ENCODE results near the gene ZNF18.

ZNF18 gene, protein sequence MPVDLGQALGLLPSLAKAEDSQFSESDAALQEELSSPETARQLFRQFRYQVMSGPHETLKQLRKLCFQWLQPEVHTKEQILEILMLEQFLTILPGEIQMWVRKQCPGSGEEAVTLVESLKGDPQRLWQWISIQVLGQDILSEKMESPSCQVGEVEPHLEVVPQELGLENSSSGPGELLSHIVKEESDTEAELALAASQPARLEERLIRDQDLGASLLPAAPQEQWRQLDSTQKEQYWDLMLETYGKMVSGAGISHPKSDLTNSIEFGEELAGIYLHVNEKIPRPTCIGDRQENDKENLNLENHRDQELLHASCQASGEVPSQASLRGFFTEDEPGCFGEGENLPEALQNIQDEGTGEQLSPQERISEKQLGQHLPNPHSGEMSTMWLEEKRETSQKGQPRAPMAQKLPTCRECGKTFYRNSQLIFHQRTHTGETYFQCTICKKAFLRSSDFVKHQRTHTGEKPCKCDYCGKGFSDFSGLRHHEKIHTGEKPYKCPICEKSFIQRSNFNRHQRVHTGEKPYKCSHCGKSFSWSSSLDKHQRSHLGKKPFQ

DNA sequence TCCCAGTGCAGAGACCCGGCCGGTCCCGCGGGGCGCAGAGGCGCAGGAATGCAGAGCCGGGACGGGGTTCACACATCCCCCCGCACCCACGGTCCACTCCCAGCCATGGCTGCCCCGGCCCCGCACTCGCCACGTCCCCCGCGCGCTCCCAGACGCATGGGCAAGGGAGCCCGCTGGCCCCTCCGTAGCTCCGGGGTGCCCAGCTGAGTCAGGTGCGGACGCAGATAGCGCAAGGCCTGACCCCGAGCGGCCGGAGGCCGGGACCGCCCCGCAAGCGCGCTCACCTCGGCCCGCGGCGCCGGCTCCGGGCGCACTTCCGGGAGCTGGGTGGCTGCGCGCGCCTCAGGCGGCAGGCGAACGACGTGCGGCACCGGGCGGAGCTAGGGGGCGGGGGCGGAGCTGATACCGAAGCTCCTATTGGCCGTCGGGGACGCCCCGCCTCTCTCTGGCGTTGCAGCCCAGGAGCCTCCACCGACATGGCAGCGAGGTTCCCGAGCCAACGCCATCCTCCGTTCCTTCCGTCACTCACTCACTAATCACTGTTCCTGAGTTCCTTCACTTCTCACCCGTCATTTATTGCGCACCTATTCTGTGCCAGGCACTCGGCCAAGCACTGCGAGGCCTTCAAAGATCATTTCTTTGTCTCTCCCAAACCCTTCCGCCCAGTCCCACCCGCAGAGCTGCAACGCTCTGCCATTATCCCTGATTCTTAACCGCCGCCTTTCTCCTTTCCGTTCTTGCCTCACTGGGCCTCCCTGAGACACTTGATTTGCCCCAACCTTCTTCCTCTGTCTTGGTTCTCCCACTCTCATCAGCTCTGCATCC lies at the start of gene ZNF18:
TSS of gene ZNF18 (minus strand) at position 329 of the 825 bp plus-strand sequence. CDS start 4,646 bp downstream, outside the sequence.
- peak; percentile 93 to 95 for DNase-seq (ENCODE audit: low read depth in 2 of 2)

DNA sequence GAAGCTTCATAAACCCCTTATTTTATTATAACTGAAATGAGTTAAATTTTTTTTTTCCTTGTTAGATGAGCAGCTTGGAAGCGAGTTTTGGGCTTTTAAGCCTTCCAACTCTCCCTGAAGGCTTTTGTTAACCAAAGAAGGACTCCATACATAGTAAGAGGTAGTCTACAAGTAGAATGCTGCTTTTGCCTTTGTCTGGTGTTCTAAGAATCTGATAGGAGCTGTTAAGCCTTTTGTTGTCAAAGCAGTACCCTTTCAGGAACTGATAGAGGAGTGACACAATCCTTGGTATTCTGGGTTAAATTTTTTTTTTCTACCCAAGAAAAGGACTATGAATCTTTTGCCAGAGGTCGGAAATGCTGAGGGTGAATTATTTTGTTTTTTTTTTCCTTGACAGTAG lies 49.5 kb upstream of the ZNF18 start:
- DNase-seq (ENCODE audit: low read depth in 2 of 2) = no peak

DNA sequence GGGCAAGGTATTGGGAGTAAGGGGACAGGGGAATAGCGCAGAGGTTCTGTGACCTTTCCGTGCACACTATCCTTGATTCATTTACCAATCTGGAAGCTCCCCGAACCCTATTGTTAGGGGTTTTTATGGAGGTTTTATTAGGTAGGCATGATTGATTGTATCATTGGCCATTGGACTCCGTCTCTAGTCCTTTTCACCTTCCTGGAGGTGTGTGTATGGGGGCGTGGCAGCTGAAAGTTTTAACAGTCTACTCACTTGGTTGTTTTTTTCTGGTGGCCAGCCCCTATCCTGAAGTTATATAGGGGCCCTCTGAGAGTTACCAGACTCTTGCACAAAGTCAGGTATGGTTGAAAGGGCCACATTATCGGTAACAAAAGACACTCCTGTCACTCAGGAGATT lies 46.4 kb upstream of the ZNF18 start:
- DNase-seq (ENCODE audit: low read depth in 2 of 2) = no peak

DNA sequence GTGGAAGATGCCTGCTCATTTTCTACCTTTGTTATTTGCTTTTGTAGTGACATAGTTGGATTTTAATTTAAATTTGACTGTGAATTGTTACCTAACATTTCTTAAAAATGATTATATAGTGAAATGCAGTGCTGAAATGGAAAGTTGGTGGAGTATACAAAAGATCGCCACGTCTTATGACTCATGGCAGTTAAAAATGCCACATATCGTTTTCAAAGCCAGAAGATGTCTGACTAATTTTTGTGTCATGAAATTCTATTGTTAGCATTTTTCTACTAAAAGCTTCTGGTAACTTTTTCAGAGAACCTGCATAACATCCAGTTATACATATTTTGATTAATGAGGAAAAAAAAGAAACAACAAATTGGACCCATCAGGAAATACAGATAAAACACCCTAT lies 44.0 kb upstream of the ZNF18 start:
- DNase-seq (ENCODE audit: low read depth in 2 of 2) = no peak

DNA sequence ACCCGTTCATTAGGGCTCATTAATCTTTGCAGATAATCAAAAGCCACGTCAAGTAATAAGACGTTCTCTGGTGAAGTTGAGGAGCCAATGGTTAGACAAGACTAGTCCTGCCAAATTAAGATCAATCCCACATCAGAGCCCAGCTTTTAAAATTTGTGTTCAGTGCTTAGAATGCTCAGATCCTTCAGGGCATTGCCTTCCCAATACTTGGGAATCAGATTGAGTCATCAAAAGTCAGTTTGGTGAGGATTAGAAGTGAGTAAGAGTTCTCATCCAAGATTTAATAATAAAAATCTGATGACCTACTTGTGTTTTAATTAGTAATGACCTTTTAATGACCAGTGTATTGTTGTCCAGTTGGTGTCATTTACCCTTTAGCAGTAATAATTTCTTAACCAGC lies 43.2 kb upstream of the ZNF18 start:
- DNase-seq (ENCODE audit: low read depth in 2 of 2) = no peak

DNA sequence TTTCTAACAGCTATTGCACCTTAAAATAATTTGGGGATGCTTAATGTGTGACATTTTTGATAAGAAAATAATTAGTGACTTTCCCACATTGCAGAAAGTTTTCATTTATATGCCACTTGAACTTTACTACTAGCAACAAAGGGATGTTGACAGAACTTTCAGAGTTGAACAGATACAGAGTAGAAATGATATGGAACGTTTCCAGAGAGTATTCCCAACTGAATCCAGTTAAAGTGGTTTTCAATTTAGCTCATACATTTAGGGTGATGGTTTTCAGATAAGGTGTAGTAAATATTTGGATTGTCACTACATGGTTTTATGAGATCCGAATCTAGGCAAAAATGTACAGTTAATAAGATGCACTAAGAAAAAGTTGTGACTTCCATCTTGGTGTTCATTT lies 40.7 kb upstream of the ZNF18 start:
- no peak for DNase-seq (ENCODE audit: low read depth in 2 of 2)

DNA sequence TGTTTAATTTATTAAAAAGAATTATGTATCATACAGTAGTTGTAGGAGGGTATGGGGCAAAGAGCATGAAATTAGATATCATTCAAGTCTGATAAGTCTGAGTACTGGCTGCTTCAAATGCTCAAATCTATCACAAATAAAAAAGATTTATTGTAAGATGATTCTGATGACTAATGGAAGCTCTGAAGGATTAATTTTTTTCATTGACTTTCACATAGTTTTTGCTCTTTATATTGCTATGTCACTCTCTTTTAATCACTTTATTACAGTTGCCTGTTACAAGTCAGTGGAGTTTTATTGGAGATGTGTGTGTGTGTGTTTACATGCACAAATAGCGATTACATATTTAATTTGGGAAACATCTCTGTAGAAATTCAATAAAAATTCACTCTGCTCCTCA lies 38.4 kb upstream of the ZNF18 start:
- DNase-seq (ENCODE audit: low read depth in 2 of 2) = no peak

DNA sequence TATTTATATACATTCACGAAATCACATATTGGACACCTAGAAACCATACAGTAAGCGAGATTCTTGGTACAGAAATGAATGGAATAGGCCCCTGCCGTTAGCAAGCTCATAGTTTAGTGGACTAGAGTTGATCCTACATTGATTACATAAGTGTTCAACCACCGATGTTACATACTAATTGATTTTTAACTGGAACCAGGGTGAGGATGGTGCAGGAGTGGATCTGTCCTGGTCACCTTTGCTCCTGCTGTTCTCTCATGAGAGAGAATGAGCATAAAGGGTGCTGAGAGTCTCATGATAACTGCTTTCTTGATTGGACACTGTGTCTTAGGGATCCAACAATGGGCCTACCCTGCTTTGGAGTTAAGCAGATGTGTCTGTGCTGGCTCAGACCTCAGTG lies 37.3 kb upstream of the ZNF18 start:
- DNase-seq (ENCODE audit: low read depth in 2 of 2) = no peak

DNA sequence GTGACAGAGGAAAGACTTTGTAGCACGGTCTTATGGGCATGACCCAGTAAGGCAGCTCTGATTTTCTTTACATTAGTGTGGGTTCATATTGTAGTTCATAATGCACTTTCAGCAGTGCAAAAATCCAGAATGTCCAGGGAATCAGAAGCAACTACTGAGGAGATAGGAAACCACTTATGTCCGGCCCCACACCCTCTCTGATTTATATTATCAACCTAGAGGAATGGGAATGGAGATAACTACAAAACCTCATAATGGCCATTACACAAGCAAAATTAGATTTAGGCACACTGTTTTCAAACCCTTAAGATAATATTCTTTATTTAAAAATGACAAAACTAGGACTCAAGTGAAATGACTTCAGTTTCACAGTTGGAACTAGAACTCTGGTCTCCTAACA lies 31.3 kb upstream of the ZNF18 start:
- DNase-seq (ENCODE audit: low read depth in 2 of 2) = no peak

DNA sequence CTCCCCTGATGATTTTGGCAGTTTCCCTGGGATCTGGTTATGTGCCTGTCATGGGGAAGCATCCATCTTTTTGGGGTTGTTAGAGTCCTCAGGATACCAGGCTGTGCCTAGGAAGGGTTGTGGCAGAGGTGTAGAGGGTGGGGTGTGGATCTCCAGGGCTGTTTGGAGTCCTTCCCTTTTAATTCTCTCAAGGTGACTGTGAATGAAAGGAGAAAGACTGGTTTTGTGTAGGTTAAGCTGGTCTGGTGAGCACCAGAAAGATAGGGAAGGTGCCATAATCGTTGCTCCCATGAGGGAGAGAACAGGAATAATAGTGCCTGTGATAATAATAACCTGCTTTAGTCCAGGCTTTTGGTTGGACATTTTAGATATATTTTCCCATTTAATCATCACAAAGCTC lies 30.4 kb upstream of the ZNF18 start:
- DNase-seq (ENCODE audit: low read depth in 2 of 2) = no peak

DNA sequence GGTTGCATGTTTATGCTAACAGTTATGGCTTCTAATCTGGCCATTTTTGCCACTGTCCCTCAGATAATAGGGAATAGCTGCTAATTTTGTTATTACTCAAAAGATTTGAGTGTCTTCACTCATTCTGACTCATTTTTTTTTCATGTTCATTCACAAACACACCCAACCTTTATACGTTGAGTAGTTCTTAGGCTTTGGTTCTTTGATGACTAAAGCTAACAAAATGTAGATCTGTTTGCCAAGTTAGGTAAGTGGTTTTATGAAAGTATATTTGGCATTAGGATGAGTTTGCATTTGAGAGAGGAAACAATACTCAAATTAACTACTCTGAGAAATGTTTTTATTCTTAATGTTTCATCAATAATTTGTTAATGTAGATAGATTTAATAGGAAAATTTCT lies 27.1 kb upstream of the ZNF18 start:
- DNase-seq (ENCODE audit: low read depth in 2 of 2) = no peak

DNA sequence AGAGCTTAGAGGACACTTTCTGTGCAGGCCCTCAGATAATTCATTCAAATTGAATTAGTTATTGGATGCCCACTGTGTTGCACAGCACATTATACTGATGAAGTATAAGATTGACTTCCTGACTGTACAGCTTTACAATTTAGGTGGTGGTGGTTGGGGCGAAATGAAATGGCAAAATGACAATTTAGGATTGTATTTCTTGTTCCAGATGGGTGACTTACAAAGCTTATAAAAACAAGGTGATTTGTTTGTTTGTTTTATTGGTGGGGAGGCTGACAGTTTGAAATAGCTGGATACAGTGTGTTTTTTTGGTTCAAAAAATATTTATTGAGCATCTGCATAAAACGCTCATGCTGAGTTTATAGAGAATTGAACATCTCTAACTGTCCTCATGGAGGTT lies 25.0 kb upstream of the ZNF18 start:
- DNase-seq (ENCODE audit: low read depth in 2 of 2) = no peak

DNA sequence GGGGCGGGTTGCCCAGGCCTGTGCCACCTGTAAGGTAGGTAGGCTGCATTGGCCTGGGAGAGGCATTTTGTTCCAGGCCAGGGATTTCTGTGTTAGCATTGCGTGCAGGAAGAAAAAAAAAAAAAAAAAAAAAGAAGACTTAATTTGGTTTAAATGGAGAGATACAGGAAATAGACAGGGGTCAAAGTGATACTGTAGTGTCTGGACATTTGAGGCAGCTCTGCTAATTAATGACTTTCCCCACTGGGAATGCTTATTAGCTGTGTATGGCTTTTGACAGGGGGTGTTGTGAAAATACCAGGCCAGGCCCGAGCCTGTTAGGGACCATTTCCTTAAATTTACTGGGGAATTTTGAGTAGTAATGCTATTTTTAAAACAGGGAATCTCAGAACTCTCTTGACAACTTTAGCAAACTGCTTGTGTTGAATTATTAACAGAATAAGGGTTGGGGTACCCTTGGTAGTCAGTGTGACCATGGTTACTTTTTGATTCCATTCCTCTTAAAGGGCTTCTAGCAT lies 24.4 kb upstream of the ZNF18 start:
- DNase-seq (ENCODE audit: low read depth in 2 of 2) = no peak

DNA sequence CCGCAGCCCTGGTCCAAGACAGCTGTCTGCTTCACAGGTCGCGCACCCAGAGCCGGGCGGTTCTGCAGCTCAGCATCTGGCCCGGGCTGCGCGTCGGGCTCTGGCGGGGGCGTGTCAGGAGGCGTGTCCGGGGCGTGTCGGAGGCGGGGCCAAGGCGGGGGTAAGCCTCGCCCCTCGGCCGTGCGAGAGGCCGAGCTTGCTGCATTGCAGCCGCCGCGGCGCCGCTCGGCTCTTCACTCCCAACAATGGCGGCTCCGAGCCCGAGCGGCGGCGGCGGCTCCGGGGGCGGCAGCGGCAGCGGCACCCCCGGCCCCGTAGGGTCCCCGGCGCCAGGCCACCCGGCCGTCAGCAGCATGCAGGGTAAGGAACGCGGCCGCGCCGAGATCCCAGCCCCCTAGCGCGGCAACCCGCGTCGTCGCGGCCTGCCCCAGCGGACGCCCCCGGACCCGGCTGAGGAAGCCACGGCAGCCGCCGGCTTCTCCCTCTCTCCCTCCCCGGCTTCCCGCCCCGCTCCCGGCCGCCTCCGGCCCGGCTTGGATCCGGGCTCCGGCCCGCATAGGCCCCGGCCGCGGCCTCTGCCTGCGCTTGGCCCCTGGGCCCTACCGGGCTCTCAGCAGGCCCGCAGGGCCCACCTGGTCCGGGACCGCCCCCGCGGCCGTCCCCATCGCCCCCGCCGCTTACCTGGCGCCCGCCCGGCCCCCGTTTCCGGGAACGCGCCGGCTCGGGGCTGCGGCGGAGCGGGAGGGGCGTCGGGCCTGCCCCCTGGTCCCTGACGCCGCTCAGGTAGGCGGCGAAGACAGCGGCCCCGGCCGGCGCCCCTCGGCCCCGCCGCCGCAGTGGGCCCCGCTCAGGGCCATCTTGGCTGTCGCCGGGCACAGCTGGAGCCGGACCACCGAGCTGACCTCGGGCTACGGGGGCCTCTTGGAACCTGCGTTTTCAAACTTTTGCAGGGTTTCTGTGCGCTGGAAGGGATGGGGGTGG lies 23.7 kb upstream of the ZNF18 start, which contains the start of gene MAP2K4:
TSS of gene MAP2K4 (plus strand) at position 236 of the 981 bp plus-strand sequence. CDS start at position 246, 10 bp downstream.
- peak; percentile 87 to 90 for DNase-seq (ENCODE audit: low read depth in 2 of 2)

DNA sequence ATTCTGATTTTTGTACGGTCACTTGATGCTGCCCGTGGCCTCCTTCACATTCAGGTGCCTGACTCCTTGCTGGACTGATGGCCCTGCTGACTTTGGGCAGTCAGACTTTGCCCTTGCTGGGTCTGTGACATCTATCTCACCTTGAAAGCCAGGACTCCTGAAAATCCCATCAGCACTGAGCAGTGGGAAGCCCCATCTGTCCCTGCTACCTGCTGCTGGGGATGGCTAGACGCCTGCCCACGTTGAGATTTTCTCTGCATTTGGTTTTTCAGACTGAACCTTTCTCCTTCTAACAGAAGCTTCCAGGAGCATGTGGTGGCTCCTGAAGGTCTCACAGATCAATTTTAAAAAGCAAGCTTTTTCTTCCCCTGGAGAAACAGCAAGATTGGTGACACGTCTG lies 10.2 kb upstream of the ZNF18 start:
- no peak for DNase-seq (ENCODE audit: low read depth in 2 of 2)

DNA sequence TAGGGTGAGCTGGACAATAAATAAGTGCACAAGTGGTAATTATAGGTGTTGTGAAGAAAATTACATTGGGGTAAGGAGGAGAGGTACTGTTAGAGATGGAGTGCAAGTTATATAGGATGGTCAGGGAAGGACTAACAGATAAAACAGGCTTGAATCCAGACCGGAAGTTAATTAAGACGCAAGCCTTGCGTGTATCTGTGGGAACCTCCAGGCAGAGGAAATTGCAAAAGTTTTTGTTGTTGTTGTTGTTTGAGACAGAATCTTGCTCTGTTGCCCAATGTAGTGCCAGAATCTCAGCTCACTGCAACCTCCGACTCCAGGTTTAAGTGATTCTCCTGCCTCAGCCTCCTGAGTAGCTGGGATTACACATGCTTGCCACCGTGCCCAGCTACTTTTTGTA lies 2.4 kb upstream of the ZNF18 start:
- DNase-seq (ENCODE audit: low read depth in 2 of 2) = no peak

DNA sequence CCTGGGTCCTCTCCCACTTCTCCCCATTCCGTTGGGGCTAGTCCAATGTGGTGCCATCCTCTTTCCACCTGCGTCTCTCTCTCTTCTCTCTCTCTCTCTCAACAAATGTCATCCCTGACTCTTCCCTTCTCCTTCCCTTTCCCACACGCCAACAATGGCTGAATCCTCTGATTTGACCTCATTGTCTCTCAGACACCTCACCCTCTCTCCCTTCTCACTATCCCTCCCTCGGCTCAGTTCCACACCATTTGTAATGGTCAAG lies 628 bp upstream of the ZNF18 start:
- no peak for DNase-seq (ENCODE audit: low read depth in 2 of 2)

DNA sequence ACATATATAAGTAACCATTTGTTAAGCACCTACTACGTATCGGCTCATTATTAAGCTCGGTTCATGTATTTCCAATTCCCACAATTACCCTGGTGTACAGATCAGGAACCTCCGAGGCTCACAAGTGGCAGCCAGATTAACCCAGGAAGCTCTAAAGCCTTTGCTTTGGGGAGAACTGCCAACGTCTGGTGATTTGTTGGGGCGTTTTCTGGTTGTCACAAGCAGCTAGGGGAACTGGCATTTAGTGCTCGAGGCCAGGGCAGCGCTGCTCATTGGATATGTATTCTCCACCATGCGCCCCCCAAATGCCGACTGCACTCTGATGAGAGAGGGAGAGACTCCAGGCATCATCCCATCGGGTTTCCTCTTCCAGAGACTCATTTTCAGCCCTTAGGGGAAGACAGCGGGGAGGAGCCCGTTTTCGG lies 541 bp downstream of the ZNF18 start:
- peak in 1 of 2 donors; percentile 33 for DNase-seq (ENCODE audit: low read depth in 2 of 2)

DNA sequence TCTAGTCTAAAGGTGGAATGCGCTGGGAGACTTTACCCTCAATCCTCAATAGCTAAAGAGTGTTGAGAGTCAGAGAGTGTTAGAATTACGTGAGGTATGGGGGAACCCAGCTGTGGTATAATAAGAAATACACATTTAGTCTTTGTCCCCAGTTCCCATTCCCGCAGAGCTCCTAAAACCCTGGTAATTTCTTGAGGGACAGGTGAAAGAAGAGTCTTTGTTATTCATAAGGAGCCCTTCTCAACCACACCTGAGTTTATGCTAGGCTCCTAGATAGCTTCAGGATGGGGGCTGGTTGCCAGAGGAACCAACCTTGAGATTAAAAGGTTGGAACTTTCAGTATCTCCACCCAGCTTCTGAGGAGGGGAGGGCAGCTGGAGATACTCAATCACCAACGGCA lies 5.8 kb downstream of the ZNF18 start:
- DNase-seq (ENCODE audit: low read depth in 2 of 2) = no peak

DNA sequence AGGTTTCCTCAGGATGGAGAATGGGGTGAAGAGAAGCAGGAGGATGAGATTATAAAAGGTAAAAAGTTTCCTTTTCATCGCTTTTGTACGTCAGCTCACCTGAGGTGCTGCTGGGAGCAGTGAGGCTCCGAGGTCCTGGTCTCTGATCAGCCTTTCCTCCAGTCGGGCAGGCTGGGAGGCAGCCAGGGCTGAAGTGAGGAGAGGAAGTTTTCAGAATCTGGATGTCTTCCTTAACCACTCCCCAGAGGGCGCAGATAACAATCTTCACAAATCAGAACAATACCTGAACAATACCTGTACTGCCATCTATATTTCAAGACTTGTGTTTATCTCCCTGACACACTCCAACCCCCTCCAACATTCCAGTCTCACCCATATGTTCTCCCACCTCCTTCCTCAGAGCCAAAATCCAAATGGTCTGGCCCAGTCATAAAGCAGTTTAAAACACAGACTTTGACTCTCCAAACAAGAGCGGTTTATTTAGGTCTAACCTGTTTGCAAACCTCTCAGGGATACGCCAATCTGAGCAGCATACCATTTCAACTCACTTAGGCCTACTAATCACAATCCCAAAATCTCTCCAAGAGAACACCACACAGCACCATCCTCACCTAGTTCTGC lies 6.8 kb downstream of the ZNF18 start:
- DNase-seq (ENCODE audit: low read depth in 2 of 2) = no peak

DNA sequence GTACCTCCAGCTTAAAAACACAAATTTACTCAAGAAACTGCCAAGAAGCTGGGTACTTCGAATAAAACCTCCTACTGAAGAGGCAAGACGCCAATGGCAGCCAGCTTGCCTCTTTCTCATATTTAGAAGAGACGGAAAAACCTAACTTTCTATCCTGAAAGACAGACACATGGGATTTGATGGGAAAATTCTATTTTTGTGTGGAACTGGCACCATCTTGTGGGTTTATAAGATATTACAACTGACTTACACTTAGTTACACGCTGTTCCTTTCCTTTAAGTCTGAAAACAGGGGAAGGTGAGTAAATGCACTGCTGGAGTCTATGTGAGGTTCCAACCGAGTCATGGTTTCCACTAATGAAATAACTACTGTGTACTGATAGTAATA lies 10.3 kb downstream of the ZNF18 start:
- DNase-seq (ENCODE audit: low read depth in 2 of 2) = no peak
